ENCODE data around the gene NGDN. TPM values are rescaled to one million over a fixed set of nuclear protein-coding genes. Genes with fewer than 3 reads are reported as not detected.

NGDN gene
- total RNA-seq, 1 experiment from 2014 or later = 24.7 TPM

DNA sequence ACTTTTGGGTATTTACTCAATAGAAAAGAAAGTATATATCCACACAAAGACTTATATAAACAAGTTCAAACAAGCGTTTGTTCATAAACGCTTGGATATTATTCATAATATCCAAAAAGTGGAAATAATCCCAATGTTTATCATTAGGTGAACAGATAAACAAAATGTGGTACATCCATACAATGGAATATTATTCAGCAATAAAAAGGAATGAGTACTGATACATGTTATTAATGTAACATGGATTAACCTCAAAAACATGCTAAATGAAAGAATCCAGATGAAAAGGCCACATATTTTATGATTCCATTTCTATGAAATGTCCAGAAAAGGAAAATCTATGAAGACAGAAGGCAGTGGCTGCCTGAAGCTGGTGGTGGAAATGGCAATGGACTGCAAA lies 17.3 kb upstream of the NGDN start:
- in situ Hi-C loops (cut with HindIII; ENCODE audit: low pct_unique_long_range_greater_than_20kb, low sequenced_read_pairs) (no loop called here), intact Hi-C loops (cut with micrococcal nuclease; ENCODE audit: unreplicated experiment) (no loop called here)
- ChIA-PET CTCF (no interaction called here), POLR2A (no interaction called here)
- DNase-seq (ENCODE audit: low read depth, low spot score) = no peak
- no peaks in the 10 kb centered on the region for H3K36me3 ChIP-seq (ENCODE audit: control insufficient read depth, insufficient read depth, low read length)
- no peaks in the 10 kb centered on the region for H3K4me1 ChIP-seq (ENCODE audit: control insufficient read depth, insufficient read depth, low read length)
- no peak for ATAC-seq
- no peaks in the 10 kb centered on the region for H3K9me3 ChIP-seq (ENCODE audit: control insufficient read depth, insufficient read depth, low read depth, low read length)
- H3K4me3 ChIP-seq (ENCODE audit: low read depth in 2 of 2, low read length in 2 of 2) = no peak overlapping the region
- no peak overlapping the region for H3K27ac ChIP-seq (ENCODE audit: low read length)
- no TSS peak for BruUV-seq (replicated peaks)
- TF ChIP-seq SIN3A (IDR thresholded peaks at IDR 0.05; ENCODE audit: borderline replicate concordance, insufficient read depth, low read depth, low read length) = no peak
- no peak for TF ChIP-seq POLR2AphosphoS5 (IDR thresholded peaks at IDR 0.05; ENCODE audit: low read depth, low read length)
- TF ChIP-seq TCF7L2 (IDR thresholded peaks at IDR 0.05; ENCODE audit: low read depth, low read length) = no peak
- TF ChIP-seq, protein P1, sequence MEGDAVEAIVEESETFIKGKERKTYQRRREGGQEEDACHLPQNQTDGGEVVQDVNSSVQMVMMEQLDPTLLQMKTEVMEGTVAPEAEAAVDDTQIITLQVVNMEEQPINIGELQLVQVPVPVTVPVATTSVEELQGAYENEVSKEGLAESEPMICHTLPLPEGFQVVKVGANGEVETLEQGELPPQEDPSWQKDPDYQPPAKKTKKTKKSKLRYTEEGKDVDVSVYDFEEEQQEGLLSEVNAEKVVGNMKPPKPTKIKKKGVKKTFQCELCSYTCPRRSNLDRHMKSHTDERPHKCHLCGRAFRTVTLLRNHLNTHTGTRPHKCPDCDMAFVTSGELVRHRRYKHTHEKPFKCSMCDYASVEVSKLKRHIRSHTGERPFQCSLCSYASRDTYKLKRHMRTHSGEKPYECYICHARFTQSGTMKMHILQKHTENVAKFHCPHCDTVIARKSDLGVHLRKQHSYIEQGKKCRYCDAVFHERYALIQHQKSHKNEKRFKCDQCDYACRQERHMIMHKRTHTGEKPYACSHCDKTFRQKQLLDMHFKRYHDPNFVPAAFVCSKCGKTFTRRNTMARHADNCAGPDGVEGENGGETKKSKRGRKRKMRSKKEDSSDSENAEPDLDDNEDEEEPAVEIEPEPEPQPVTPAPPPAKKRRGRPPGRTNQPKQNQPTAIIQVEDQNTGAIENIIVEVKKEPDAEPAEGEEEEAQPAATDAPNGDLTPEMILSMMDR (IDR thresholded peaks at IDR 0.05) = no peak
- no peak for TF ChIP-seq REST (IDR thresholded peaks at IDR 0.05; ENCODE audit: insufficient read depth in 1 of 2, low read depth in 2 of 2, low read length in 1 of 2)
- peaks cover 2% of the 10 kb centered on the region for H3K27me3 ChIP-seq (ENCODE audit: control insufficient read depth, insufficient read depth, low read length)

GRCh38 chr14:23454445-23454856 lies 15.1 kb upstream of the NGDN start:
- peaks cover 2% of the 10 kb centered on the region; the same call in 1 of the 2 replicates for H3K27me3 ChIP-seq (ENCODE audit: control insufficient read depth, insufficient read depth, low read length)
- no peak for ATAC-seq
- BruUV-seq (replicated peaks) = no TSS peak
- in situ Hi-C loops (cut with HindIII; ENCODE audit: low pct_unique_long_range_greater_than_20kb, low sequenced_read_pairs) = no loop called here
- no peak for DNase-seq (ENCODE audit: low read depth, low spot score)
- no peaks in the 10 kb centered on the region for H3K36me3 ChIP-seq (ENCODE audit: control insufficient read depth, insufficient read depth, low read length)
- POLR2A ChIA-PET = no interaction called here
- TF ChIP-seq, protein P1 (IDR thresholded peaks at IDR 0.05) = no peak
- TF ChIP-seq TCF7L2 (IDR thresholded peaks at IDR 0.05; ENCODE audit: low read depth, low read length) (no peak), POLR2AphosphoS5 (IDR thresholded peaks at IDR 0.05; ENCODE audit: low read depth, low read length) (no peak), SIN3A (IDR thresholded peaks at IDR 0.05; ENCODE audit: borderline replicate concordance, insufficient read depth, low read depth, low read length) (no peak), REST (IDR thresholded peaks at IDR 0.05; ENCODE audit: insufficient read depth in 1 of 2, low read depth in 2 of 2, low read length in 1 of 2) (no peak)
- no peak overlapping the region for H3K27ac ChIP-seq (ENCODE audit: low read length)
- CTCF ChIA-PET = no interaction called here
- intact Hi-C loops (cut with micrococcal nuclease; ENCODE audit: unreplicated experiment) = no loop called here
- H3K4me3 ChIP-seq (ENCODE audit: low read depth in 2 of 2, low read length in 2 of 2) = no peak overlapping the region
- H3K4me1 ChIP-seq (ENCODE audit: control insufficient read depth, insufficient read depth, low read length) = no peaks in the 10 kb centered on the region
- no peaks in the 10 kb centered on the region for H3K9me3 ChIP-seq (ENCODE audit: control insufficient read depth, insufficient read depth, low read depth, low read length)

Data from Panc1 (cell line).